Measurements from ENCODE around the gene C1R.
"Not testable (repeated sequence)": the region's sequence is repeated elsewhere in the genome, so short reads cannot be mapped to it uniquely, and the experiment has no call there.

C1R gene

GRCh38 chr12:7118881-7119280, 26.6 kb upstream of the C1R start:
- no peak for DNase-seq

GRCh38 chr12:7117670-7118069, 25.4 kb upstream of the C1R start:
- DNase-seq, result no peak

GRCh38 chr12:7116916-7117315, 24.7 kb upstream of the C1R start:
- DNase-seq, result no peak

- DNase-seq, result no peak
Measured at GRCh38 chr12:7116196-7116595, 24.0 kb upstream of the C1R start.

GRCh38 chr12:7114851-7115250, 22.6 kb upstream of the C1R start:
- DNase-seq, result no peak

- DNase-seq, result no peak
Measured at GRCh38 chr12:7114008-7114407, 21.8 kb upstream of the C1R start.

- DNase-seq, result no peak
Measured at GRCh38 chr12:7113389-7113871, 21.2 kb upstream of the C1R start.

- DNase-seq, result no peak
Measured at GRCh38 chr12:7112041-7112440, 19.8 kb upstream of the C1R start.

- DNase-seq, result no peak
Measured at GRCh38 chr12:7110661-7111060, 18.4 kb upstream of the C1R start.

GRCh38 chr12:7109572-7109920, 17.3 kb upstream of the C1R start:
- no peak for DNase-seq

GRCh38 chr12:7108796-7109571, 16.7 kb upstream of the C1R start, which contains the start of gene C1RL:
Gene C1RL (minus strand): TSS chr12:7109214. CDS start chr12:7109180, 34 bp downstream.
- peak; percentile 66 for DNase-seq

- peak; percentile 91 for DNase-seq
Measured at GRCh38 chr12:7108003-7108795, 16.0 kb upstream of the C1R start.

GRCh38 chr12:7107636-7108002, 15.4 kb upstream of the C1R start:
- no peak for DNase-seq

- not testable (repeated sequence) for DNase-seq
Measured at GRCh38 chr12:7107181-7107580, 14.9 kb upstream of the C1R start.

GRCh38 chr12:7106082-7106481, 13.8 kb upstream of the C1R start:
- no peak for DNase-seq

GRCh38 chr12:7103837-7104584, 11.8 kb upstream of the C1R start:
- no peak for DNase-seq

GRCh38 chr12:7102582-7102981, 10.3 kb upstream of the C1R start:
- no peak for DNase-seq

GRCh38 chr12:7101694-7102131, 9.5 kb upstream of the C1R start:
- DNase-seq, result no peak

GRCh38 chr12:7101047-7101693, 8.9 kb upstream of the C1R start:
- DNase-seq, result no peak

- DNase-seq, result no peak
Measured at GRCh38 chr12:7100239-7100638, 8.0 kb upstream of the C1R start.

- no peak for DNase-seq
Measured at GRCh38 chr12:7099290-7099996, 7.2 kb upstream of the C1R start.

GRCh38 chr12:7096979-7097378, 4.7 kb upstream of the C1R start:
- no peak for DNase-seq

Data from NCI-H226 (cell line).